ENCODE data around the gene PAM. TPM values are rescaled to one million over a fixed set of nuclear protein-coding genes. Genes with fewer than 3 reads are reported as not detected.

PAM gene
- total RNA-seq, 1 donor from 2014 or later, result 12.7 TPM

- intact Hi-C loops (cut with micrococcal nuclease), result no loop called here
Measured at GRCh38 chr5:102777099-102777498, 22.0 kb downstream of the PAM start.

- intact Hi-C loops (cut with micrococcal nuclease), result no loop called here
Measured at GRCh38 chr5:102778478-102778877, 23.4 kb downstream of the PAM start.

GRCh38 chr5:102781359-102781758 lies 26.3 kb downstream of the PAM start:
- intact Hi-C loops (cut with micrococcal nuclease), result loop anchor here (2.0 to 10.0 kb wide), 5 partner anchors 27 to 443 kb away; partner anchors contain the start of genes GIN1, PAM and PPIP5K2

GRCh38 chr5:102781786-102782185 lies 26.7 kb downstream of the PAM start:
- intact Hi-C loops (cut with micrococcal nuclease), result loop anchor here (2.0 to 10.0 kb wide), 5 partner anchors 27 to 443 kb away; partner anchors contain the start of genes GIN1, PAM and PPIP5K2

- intact Hi-C loops (cut with micrococcal nuclease), result loop anchor here (5.0 to 10.0 kb wide), 2 partner anchors 198 to 340 kb away; partner anchors contain the start of genes GIN1 and PPIP5K2
Measured at GRCh38 chr5:102782217-102782872, 27.2 kb downstream of the PAM start.

GRCh38 chr5:102787134-102787533 lies 32.0 kb downstream of the PAM start:
- intact Hi-C loops (cut with micrococcal nuclease), result loop anchor here (10.0 kb wide), 1 partner anchor 202 kb away; no protein-coding TSS in a partner anchor

- intact Hi-C loops (cut with micrococcal nuclease), result loop anchor here (10.0 kb wide), 1 partner anchor 204 kb away; no protein-coding TSS in a partner anchor
Measured at GRCh38 chr5:102788788-102789187, 33.7 kb downstream of the PAM start.

GRCh38 chr5:102789469-102789868 lies 34.4 kb downstream of the PAM start:
- intact Hi-C loops (cut with micrococcal nuclease), result loop anchor here (10.0 kb wide), 1 partner anchor 205 kb away; no protein-coding TSS in a partner anchor

GRCh38 chr5:102790748-102791147 lies 35.6 kb downstream of the PAM start:
- intact Hi-C loops (cut with micrococcal nuclease), result loop anchor here (10.0 kb wide), 1 partner anchor 106 kb away; no protein-coding TSS in a partner anchor

- intact Hi-C loops (cut with micrococcal nuclease), result loop anchor here (10.0 kb wide), 1 partner anchor 108 kb away; no protein-coding TSS in a partner anchor
Measured at GRCh38 chr5:102792705-102793104, 37.6 kb downstream of the PAM start.

- intact Hi-C loops (cut with micrococcal nuclease), result loop anchor here (10.0 kb wide), 1 partner anchor 109 kb away; no protein-coding TSS in a partner anchor
Measured at GRCh38 chr5:102794047-102794446, 38.9 kb downstream of the PAM start.

GRCh38 chr5:102794677-102795331 lies 39.7 kb downstream of the PAM start:
- intact Hi-C loops (cut with micrococcal nuclease), result loop anchor here (10.0 kb wide), 1 partner anchor 110 kb away; no protein-coding TSS in a partner anchor

- intact Hi-C loops (cut with micrococcal nuclease), result loop anchor here (10.0 kb wide), 1 partner anchor 111 kb away; no protein-coding TSS in a partner anchor
Measured at GRCh38 chr5:102795526-102795925, 40.4 kb downstream of the PAM start.

- intact Hi-C loops (cut with micrococcal nuclease), result loop anchor here (10.0 kb wide), 1 partner anchor 111 kb away; no protein-coding TSS in a partner anchor
Measured at GRCh38 chr5:102796009-102796408, 40.9 kb downstream of the PAM start.

- intact Hi-C loops (cut with micrococcal nuclease), result loop anchor here (10.0 kb wide), 1 partner anchor 112 kb away; no protein-coding TSS in a partner anchor
Measured at GRCh38 chr5:102796498-102796897, 41.4 kb downstream of the PAM start.

GRCh38 chr5:102797322-102797884 lies 42.3 kb downstream of the PAM start:
- intact Hi-C loops (cut with micrococcal nuclease), result loop anchor here (10.0 kb wide), 1 partner anchor 113 kb away; no protein-coding TSS in a partner anchor

- intact Hi-C loops (cut with micrococcal nuclease), result loop anchor here (10.0 kb wide), 1 partner anchor 113 kb away; no protein-coding TSS in a partner anchor
Measured at GRCh38 chr5:102798104-102798785, 43.1 kb downstream of the PAM start.

GRCh38 chr5:102799017-102799416 lies 43.9 kb downstream of the PAM start:
- intact Hi-C loops (cut with micrococcal nuclease), result loop anchor here (10.0 kb wide), 1 partner anchor 114 kb away; no protein-coding TSS in a partner anchor

- intact Hi-C loops (cut with micrococcal nuclease), result no loop called here
Measured at GRCh38 chr5:102800427-102800826, 45.3 kb downstream of the PAM start.

GRCh38 chr5:102801371-102801770 lies 46.3 kb downstream of the PAM start:
- intact Hi-C loops (cut with micrococcal nuclease), result no loop called here

Measured in T-helper 2 cell treated with Interferon-gamma antibody and Interleukin-4, amounts not matched to agents 100 ng/mL and 5 ng/mL, for 36 hours (primary cell).